ENCODE data around the gene PRCD.

Gene PRCD

GRCh38 chr17:76500074-76500746 is 39.6 kb upstream of the PRCD start:
- ATAC-seq (ENCODE audit: low read depth): peak; percentile 6; the same call in 1 of the 3 replicates
- peaks cover 29% of the 10 kb centered on the region for H3K4me1 ChIP-seq (ENCODE audit: insufficient read depth, poor library complexity, severe bottlenecking)

GRCh38 chr17:76500747-76501017 is 39.2 kb upstream of the PRCD start:
- H3K36me3 ChIP-seq (ENCODE audit: low read depth): no peaks in the 10 kb centered on the region
- TF ChIP-seq CTCF (IDR thresholded peaks at IDR 0.05; ENCODE audit: poor library complexity, severe bottlenecking): no peak
- no peaks in the 10 kb centered on the region for H3K9me3 ChIP-seq (ENCODE audit: severe bottlenecking)
- peak; percentile 18 for ATAC-seq (ENCODE audit: low read depth)
- H3K4me3 ChIP-seq (ENCODE audit: severe bottlenecking): peak overlapping the region; percentile 66
- peaks cover 29% of the 10 kb centered on the region for H3K4me1 ChIP-seq (ENCODE audit: insufficient read depth, poor library complexity, severe bottlenecking)
- peak overlapping the region; percentile 66 for H3K27ac ChIP-seq (ENCODE audit: poor library complexity, severe bottlenecking)
- H3K27me3 ChIP-seq (ENCODE audit: insufficient read depth, poor library complexity, severe bottlenecking): no peaks in the 10 kb centered on the region
- no peak for DNase-seq (ENCODE audit: low spot score)

More at GRCh38 chr17:76500074-76500746, 39.6 kb upstream of the PRCD start:
- no peaks in the 10 kb centered on the region for H3K9me3 ChIP-seq (ENCODE audit: severe bottlenecking)
- H3K27ac ChIP-seq (ENCODE audit: poor library complexity, severe bottlenecking): peak overlapping the region; percentile 66
- H3K4me3 ChIP-seq (ENCODE audit: severe bottlenecking): peak overlapping the region; percentile 66
- H3K27me3 ChIP-seq (ENCODE audit: insufficient read depth, poor library complexity, severe bottlenecking): no peaks in the 10 kb centered on the region
- no peaks in the 10 kb centered on the region for H3K36me3 ChIP-seq (ENCODE audit: low read depth)
- no peak for DNase-seq (ENCODE audit: low spot score)
- TF ChIP-seq CTCF (IDR thresholded peaks at IDR 0.05; ENCODE audit: poor library complexity, severe bottlenecking): no peak

- Histone ChIP-seq H3K4me3 (ENCODE audit: severe bottlenecking) (peak within 1 kb of the TSS; percentile 66), H3K4me1 (ENCODE audit: insufficient read depth, poor library complexity, severe bottlenecking) (peaks cover 29% of the 10 kb centered on the region), H3K36me3 (ENCODE audit: low read depth) (no peaks in the 10 kb centered on the region), H3K27ac (ENCODE audit: poor library complexity, severe bottlenecking) (peak within 1 kb of the TSS; percentile 66), H3K9me3 (ENCODE audit: severe bottlenecking) (no peaks in the 10 kb centered on the region), H3K27me3 (ENCODE audit: insufficient read depth, poor library complexity, severe bottlenecking) (no peaks in the 10 kb centered on the region)
- peak; percentile 63 for ATAC-seq (ENCODE audit: low read depth)
- TF ChIP-seq CTCF (IDR thresholded peaks at IDR 0.05; ENCODE audit: poor library complexity, severe bottlenecking): no peak
- DNase-seq (ENCODE audit: low spot score): peak; percentile 86
Measured at GRCh38 chr17:76501018-76501826, 38.6 kb upstream of the PRCD start, which contains the start of gene RHBDF2. Gene RHBDF2, minus strand, starts transcription at chr17:76501423. Its CDS starts 19,899 bp downstream, at chr17:76481524.

- ATAC-seq (ENCODE audit: low read depth): no peak
- H3K36me3 ChIP-seq (ENCODE audit: low read depth): no peaks in the 10 kb centered on the region
- peak overlapping the region; percentile 66 for H3K27ac ChIP-seq (ENCODE audit: poor library complexity, severe bottlenecking)
- no peak overlapping the region for H3K4me3 ChIP-seq (ENCODE audit: severe bottlenecking)
- no peak for DNase-seq (ENCODE audit: low spot score)
- no peaks in the 10 kb centered on the region for H3K27me3 ChIP-seq (ENCODE audit: insufficient read depth, poor library complexity, severe bottlenecking)
- no peak for TF ChIP-seq CTCF (IDR thresholded peaks at IDR 0.05; ENCODE audit: poor library complexity, severe bottlenecking)
- peaks cover 29% of the 10 kb centered on the region for H3K4me1 ChIP-seq (ENCODE audit: insufficient read depth, poor library complexity, severe bottlenecking)
- no peaks in the 10 kb centered on the region for H3K9me3 ChIP-seq (ENCODE audit: severe bottlenecking)
Measured at GRCh38 chr17:76501827-76502307, 38.0 kb upstream of the PRCD start.
